SKM-1 (cell line): ENCODE data around the gene SLC35F2.
"Not testable (repeated sequence)": the region's sequence is repeated elsewhere in the genome, so short reads cannot be mapped to it uniquely, and the experiment has no call there.

ENCODE experiments used
- DNase-seq: peaks from one replicate; lab custom pipeline; 2025; ENCODE audit not compliant: unreplicated experiment; lab: John Stamatoyannopoulos, UW

Gene SLC35F2

DNA sequence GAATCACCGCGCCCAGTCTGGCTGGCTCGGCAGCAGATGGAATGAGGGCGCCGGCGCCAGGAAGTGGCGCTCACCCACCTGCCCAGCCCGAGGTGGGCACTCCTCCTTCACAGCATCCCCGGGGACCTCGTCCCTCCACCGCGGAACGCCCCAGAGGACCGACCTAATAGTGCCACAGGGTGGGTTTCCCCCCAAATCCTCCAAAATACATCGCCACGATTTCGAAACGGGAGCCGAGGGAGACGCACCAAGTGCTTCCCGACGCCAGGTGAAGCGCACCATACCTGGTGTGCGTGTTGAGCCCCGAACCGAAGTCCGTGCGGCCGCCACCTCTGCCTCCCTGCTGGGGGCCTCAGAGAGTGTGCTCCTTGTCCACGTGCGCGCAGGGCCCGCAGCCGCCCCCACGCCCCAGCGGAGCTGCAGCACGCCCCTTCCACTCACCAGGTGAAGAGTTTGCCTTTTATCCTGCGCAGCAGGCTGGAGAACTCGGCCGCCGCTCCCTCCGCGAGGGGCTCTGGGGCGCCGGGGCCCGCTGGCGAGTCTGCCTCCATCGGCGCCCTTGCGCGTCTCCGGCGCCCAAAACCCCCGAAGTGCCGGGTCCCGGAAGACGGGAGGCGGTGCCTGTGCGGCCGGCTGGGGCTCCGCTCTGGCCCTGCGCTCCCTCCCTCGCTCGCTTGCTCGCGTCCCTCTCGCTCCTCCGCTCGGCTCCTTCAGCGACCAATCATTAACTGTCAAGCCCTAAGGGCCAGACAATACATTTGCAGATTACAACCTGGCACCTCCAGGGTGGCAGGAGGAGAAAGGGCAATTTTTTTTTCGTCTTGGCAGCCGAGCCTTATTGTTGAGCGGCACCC, at the start of gene SLC35F2:
TSS of gene SLC35F2 (minus strand) at position 571 of the 854 bp plus-strand sequence. CDS start at position 551, 20 bp downstream.
- DNase-seq: peak; percentile 64

GRCh38 chr11:107908211-107908610, 49.6 kb upstream of the SLC35F2 start:
- no peak for DNase-seq

DNA sequence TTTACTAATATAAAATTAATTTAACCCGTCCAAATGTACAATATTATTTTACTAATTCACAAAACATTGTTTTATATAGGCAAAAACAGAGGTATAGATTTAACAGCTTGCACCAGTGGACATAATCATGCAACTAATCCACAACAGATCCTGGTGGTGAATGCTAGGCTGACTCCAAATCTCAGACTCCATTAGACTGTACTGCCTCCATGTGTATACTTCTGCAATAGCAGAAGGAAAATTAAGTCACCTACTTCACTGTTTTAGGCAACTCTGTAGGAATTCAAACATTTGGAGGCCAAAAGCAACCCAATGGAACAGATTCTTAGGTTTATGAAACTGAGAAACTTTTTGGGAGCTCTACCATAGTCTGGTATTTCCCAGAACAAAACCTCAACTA, 39.7 kb upstream of the SLC35F2 start:
- peak; percentile 4 for DNase-seq

DNA sequence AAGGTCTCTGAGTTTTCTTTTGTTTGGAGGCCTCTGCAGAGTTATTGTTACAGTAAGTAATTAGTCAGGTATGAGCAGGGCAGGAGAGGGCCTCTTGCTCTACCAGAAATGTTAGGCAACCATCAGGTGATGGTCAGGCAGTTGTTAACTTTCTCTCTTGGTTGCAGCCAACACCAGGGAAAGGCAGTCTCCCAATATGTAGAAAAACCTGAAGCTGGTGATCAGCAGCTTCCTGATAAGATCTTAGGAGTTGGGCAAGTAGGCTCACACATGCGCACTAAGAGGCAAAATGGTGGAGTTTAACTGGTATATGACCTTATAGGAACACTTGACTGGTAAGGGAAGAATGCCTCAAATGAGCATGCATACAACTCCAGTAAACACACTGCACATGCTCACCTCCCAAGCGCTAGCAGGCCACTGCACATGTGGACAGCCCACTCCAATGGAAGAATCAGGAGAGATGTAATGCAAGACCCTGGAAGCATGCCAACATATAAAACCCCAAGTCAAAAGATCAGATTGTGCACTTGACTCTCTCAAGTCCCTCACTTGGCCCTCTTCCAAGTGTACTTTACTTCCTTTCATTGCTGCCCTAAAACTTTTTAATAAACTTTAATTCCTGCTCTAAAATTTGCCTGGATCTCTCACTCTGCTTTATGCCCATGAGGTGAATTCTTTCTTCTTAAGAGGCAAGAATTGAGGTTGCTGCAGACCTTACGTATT, 23.7 kb upstream of the SLC35F2 start:
- no peak for DNase-seq

- not testable (repeated sequence) for DNase-seq
These were observed 22.9 kb upstream of the SLC35F2 start for GRCh38 chr11:107881471-107881870.

GRCh38 chr11:107876141-107876540, 17.6 kb upstream of the SLC35F2 start:
- DNase-seq: no peak

GRCh38 chr11:107864591-107864990, 6.0 kb upstream of the SLC35F2 start:
- no peak for DNase-seq

GRCh38 chr11:107860688-107861087, 2.1 kb upstream of the SLC35F2 start:
- DNase-seq: no peak

- not testable (repeated sequence) for DNase-seq
These were observed 1.6 kb upstream of the SLC35F2 start for GRCh38 chr11:107860240-107860620.

DNA sequence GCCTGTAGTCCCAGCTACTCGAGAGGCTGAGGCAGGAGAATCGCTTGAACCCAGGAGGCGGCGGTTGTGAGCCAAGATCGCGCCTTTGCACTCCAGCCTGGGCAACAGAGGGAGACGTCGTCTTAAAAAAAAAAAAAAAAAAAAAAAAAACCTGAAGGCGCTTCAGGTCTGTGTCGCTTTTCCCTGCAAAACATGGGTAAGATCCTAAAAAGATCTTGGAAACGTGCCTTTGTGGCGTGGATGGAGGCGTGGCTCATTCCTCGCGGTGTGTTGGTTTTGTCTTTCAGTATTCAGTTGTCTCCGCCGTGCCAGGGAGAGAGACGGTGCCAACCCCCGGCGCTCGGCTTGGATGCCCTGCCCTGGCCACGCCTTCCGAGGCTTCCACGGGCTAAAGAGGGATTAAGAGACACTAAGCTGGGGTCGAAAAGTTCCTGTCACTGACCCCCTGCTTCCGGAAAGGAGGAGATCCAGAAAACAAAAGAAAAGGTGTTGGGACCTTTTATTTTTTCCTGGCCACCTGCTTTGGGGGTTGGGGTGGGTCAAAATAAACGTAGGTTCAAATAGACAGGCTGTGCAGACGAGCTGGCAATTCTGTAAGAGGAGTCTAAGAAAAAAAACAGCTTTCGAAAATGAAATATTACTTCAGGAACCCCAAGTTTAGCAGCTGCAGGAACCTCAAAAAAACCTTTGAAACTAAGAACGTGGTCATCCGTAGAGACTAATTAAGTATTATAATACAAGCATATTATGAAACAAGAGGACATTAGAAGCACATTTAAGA, 1.1 kb upstream of the SLC35F2 start:
- no peak for DNase-seq

- DNase-seq: no peak
These were observed 904 bp downstream of the SLC35F2 start for GRCh38 chr11:107857550-107858216.

GRCh38 chr11:107856981-107857517, 1.5 kb downstream of the SLC35F2 start:
- no peak for DNase-seq

- no peak for DNase-seq
These were observed 2.2 kb downstream of the SLC35F2 start for GRCh38 chr11:107856180-107856980.

- no peak for DNase-seq
These were observed 5.5 kb downstream of the SLC35F2 start for GRCh38 chr11:107853070-107853469.

GRCh38 chr11:107851704-107852310, 6.8 kb downstream of the SLC35F2 start:
- DNase-seq: no peak

DNA sequence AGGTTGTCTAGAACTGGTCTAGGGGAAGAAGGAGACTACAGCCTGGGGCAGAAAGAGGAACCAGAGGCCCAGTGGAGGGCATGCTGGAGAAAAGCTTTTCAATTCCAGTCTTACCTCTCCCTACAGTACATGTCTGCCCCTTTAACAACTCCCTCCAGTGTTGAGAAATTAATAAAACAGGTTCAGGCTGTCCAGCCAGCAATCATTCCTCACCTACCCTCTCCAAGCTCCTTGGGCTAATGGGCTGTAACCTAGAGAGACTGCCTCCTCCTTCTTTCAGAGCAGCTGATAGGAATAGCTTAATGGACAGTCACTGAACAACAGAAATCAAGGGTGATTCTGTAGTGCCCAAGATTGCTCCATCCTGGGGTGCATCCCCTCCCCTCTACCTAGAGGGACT, 8.8 kb downstream of the SLC35F2 start:
- DNase-seq: peak; percentile 60

GRCh38 chr11:107848345-107848744, 10.2 kb downstream of the SLC35F2 start:
- DNase-seq: no peak

GRCh38 chr11:107847184-107847583, 11.4 kb downstream of the SLC35F2 start:
- DNase-seq: no peak

DNA sequence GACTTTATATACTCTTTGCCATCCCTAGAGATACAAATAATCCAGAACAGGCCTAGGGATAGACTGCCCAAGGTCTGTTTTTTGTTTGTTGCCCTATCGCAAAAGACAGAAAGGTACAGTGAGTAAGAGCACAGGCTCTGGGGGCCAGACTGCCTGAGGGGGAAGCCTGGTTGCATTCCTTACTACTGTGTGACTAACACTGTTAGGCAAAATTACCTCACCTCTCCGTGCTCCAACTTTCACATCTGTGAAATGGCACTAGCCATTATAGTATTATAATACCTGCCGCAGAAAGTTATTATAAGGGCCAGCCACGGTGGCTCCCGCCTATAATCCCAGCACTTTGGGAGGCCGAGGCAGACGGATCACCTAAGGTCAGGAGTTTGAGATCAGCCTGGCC, 14.5 kb downstream of the SLC35F2 start:
- DNase-seq: no peak
